ENCODE results near the gene CAPZA1.

Gene CAPZA1

DNA sequence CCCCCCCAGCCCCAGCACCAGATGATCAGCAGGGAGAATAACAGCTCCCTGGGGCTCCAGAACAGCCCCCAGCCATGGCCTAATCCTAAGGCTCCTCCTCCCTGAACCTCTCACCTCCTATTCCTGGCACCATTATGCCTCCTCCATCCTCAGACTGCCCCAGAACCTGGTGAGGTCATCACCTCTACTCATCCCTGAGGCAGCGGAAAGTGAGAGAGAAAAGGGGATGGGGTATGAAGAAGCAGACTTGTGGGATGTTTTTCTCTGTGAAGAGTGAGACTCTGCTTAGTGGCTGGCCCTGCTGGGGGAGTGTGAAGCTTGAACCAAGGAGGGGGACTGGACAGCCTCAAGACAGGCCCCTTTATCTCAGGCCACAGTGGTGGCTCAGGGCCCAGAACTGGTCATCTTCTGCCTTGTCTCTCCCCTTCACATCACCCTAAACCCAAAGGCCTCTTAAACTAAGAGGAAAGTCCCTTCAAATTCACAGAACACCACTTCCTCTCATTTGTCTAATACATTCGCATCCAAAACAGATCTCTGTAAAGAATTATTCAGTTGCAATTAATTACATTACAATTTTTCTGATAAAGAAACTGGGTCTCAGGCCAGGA lies 97.7 kb downstream of the CAPZA1 start:
- no peak for DNase-seq

DNA sequence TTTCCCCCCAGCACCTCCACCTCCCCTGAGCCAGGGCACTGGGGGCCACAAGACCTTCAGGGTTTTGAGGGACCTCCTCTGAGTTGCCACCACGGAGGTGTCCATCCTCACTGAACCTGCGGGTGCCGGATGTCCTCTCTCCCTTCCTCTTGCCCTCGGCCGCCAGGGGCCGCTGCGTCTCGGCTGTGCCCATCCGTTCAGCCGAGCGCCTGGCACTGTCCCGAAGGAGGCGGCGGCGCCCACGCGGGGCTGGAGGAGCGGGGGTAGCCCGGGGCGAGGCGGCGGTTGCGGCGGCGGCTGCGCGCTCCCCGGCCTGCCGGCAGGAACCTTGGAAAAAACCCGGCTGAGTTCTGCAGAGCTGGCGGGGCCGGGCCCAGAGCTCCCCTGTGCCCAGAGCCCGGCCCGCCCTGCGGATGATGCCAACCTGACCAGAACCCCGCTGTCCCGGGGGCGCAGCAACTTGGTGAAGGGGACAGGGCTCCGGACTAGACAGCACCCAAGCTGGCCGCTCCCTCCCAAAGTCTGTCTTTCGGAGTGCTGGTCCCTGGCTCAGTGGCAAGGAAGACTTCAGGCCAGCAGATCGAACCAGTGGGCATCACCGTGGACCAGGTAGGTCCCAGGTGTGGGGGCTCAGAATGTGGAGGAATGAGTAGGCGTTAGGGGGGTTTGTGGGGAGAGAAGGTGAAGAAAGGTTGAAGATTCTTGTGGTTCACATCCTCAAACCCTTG lies 99.2 kb downstream of the CAPZA1 start:
- DNase-seq = peak; percentile 74

DNA sequence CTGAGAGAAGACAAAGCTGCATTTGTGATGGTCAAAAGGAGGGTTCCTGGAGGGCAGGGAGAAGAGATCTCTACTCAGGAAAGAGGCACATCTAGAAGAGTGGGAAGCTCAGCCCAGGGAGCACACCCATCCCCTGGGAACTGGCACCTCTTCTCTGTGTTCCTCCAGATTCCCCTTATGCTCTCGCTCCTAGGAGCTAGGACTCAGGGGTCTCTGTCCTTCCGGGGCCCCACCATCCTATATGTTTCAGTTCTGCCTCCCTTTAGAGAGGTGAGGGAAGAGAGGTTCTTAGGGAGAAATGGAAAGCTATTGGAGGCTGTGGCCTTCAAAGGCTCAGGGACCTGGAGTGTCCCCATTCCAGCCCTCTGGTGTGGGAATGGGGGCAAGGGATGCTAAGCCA lies 100.1 kb downstream of the CAPZA1 start:
- DNase-seq = no peak

DNA sequence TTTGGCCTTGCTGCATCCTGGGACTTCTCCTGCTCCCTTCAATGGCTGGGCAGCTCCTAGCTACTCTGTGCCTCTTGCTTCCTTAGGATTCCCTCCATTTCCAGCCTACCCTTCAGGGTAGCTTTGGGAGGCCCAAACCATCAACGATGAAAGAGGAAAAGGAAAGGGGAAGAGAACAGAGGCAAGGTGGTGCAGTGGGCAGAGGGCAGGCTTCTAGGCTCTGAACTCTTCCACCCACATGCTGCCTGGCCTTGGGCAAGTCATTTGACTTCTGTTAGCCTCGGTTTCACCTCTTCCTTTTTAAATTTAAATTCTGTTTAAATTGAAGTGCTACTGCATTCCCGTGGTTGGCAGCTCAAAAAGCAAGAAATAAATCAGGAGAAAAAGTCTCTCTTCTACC lies 101.2 kb downstream of the CAPZA1 start:
- DNase-seq = no peak
